ENCODE data around the gene NMRK2. TPM values are rescaled to one million over a fixed set of nuclear protein-coding genes. Genes with fewer than 3 reads are reported as not detected.

NMRK2 gene
- total RNA-seq, 1 donor from 2014 or later, result not detected

DNA sequence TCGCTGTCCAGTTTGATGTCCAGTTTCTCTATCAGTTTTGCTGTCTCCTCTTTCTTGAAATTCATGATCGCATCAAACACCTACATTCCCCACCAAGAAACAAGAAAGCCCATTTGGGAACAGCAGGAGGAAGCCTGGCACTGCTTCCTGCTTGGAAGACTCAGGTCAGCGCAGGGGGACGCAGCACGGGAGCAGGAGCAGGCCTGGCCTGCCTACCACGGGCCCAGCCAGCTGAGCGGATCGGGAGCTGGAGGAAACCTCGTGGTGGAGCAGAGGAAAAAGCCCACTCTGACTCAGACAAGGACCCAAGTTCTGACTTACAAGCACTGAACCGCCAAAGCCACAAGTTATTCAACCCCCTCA lies 48.5 kb downstream of the NMRK2 start:
- intact Hi-C loops (cut with micrococcal nuclease), result no loop called here

DNA sequence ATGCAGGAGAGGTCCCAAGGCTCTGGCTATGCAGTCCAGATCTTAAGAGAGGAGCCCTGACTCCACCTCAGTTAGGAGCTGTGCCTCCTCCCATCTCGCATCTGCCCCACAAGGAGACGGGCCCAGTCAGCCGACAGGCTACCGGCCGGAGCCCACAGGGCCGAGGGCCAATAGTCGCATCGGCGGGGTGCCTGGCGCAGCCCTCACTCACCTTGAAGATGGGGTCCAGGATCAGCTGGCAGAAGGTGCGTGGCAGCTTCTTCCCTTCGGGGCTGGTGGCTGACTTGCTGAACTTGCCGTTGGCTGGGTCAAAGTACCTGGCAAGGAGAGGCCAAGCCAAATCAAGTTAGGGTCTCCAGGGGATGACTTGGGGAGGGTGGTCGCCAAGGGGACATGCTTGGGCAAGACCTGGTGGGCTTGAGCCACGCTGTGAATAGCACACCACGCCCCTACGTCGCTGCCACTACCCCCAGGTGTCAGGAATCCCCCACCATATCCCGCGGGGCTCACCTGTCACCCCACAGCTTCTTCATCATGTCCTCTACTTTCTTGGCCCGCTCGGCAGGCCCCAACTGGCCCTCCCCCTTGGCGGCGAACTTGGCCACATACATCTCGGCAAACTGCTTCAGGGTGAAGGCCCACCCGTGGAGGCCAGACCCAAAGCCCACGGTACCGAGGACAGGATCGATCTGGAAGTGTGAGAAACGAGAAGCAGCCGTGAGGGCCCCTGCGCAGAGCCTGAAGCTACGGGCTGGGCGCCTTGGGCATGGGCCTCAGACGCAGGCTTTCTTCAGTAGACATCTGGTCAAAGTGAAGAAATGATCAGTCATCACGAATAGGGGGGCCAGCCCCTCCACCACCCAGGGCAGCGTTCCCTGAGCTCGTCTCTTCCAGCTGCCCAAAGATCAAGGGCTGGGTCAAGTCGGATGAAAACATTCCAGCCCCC lies 49.1 kb downstream of the NMRK2 start:
- intact Hi-C loops (cut with micrococcal nuclease), result no loop called here

DNA sequence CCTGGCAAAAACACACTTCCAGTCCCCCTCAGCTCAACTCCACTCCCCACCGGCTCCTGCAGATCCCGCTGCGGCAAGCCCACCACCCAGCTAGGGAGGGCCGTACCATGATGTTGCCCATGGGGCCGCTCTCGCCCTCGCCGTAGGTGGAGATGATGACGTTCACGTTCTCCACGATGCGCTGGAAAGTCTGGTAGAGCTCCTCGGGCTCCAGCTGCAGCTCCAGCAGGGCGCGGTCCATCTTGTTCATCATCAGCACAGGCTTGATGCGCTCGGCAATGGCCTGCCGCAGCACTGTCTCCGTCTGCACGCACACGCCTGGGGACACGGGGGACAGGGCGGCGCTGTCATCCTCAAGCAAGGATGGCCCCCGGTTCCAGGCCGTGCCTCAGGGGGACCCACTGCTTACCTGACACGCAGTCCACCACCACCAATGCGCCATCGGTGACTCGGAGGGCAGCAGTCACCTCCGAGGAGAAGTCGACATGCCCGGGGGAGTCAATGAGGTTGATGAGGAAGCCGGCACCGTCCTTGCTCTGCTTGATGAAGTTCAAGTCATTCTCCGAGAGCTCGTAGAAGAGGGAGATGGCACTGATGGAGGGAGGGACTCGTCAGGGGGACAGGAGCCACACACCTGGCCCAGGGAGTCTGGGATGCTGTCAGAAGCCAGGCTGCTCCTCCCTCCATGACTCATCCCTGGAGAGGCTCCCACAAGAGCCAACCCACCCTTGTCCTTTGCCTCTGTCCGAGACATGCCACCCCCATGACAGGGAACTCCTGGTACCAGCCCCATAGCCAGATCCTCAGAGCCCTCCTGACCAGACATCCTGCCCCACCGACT lies 50.1 kb downstream of the NMRK2 start:
- intact Hi-C loops (cut with micrococcal nuclease), result no loop called here

DNA sequence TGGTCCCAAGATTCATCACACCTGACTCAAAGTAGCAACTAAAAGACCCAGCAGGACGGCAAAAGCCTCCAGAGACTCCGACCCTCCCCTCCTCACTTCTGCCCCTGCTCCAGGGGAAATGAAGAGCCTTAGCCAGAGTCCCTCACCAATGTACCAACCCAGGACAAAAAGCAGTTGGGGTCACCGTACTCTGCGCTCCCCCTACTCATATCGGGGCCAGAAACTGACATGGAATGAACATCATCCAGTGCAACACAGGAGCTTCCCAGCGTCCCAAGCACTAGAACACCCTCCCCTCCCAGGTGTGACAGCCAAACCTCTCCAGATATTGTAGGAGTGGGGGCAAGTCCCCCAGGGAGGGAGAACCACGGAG lies 50.7 kb downstream of the NMRK2 start:
- intact Hi-C loops (cut with micrococcal nuclease), result no loop called here

DNA sequence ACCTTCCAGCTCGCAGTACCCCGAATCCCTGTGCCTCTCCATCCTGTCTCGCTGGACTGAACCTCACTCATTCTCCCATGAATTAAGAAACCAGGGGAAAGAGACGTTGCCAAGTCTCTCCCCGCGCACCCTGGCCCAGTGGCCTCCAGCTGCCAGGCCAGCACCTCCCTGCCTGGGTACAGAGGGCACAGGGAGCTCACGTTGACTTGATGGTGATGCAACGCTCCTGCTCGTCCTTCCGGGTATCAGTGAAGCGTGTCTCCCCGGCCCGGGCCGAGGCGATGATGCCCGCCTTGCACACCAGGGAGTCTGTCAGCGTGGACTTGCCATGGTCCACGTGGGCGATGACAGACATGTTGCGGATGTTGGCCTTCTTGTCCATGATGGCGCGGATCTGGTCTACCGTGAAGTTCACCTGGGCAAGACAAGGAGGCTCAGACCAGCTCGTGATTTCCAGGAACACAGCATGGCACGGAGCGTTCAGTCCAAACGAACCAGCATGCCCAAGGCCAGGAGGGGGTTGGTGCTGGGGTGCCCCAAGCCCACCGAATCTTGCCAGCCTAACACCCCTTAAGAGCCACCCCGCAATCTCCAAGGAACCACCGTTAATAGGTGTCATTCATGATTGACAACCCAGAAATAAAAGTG lies 51.2 kb downstream of the NMRK2 start:
- intact Hi-C loops (cut with micrococcal nuclease), result loop anchor here (2.0 kb wide), 2 partner anchors 13 to 83 kb away; partner anchors contain the start of genes DAPK3 and ZBTB7A

DNA sequence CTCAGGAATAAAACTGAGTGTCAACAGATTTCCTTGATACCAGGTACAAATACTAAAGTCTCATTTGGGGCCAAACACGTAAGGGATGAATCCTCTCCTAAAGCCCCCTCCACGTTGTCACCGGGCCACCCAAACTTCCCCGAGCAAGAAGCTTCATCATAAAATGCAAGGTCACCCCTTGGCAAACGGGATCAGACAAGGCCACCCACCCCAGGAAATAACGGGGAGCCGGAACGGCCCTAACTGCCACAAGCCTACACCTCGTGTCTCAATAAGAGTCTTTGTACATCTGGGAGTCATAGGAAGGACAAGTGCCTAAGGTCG lies 51.7 kb downstream of the NMRK2 start:
- intact Hi-C loops (cut with micrococcal nuclease), result loop anchor here (2.0 kb wide), 2 partner anchors 14 to 82 kb away; partner anchors contain the start of genes DAPK3 and ZBTB7A

DNA sequence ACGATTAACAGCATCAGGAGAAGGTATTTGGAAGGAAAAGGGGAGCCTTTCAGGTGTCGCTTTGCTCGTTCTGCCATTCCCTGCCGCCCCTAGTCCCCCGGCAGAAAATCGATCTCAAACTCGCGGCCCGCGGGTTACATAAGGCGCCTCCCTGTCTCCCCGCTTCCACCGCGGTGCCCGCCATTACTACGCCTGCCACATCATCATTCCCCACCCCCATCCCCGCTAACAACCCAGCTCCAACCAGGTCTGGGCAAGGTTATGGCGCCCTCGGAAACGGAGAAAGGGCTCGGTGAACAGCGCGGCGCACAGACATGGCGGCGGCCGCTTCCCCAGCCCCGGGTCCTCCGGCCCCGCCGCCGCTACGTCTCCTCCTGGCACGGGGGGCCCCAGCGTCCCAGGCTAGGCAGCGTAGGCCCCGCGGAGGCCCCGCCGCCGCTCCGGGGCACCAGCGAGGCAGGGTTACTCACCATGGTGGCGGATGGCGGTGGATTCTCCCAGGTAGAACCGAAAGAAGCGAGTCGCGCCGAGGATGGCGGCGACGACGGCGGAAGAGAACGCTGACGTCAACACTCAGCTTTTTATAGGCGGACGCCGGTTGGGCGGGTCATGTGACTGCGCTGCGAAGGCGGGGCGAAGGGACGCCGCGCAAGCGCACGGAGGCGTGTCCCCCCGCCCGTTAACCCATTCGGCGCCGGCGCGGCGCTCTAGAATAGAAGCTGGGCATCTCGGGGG lies 52.2 kb downstream of the NMRK2 start, which contains the start of gene EEF2:
Gene EEF2 (minus strand): TSS at position 556 of the 735 bp plus-strand sequence. CDS start 83 bp downstream, at position 473.
- intact Hi-C loops (cut with micrococcal nuclease), result loop anchor here (1.0 to 5.0 kb wide), 6 partner anchors 14 to 472 kb away; partner anchors contain the start of genes APBA3, DAPK3, MRPL54 and PIAS4

DNA sequence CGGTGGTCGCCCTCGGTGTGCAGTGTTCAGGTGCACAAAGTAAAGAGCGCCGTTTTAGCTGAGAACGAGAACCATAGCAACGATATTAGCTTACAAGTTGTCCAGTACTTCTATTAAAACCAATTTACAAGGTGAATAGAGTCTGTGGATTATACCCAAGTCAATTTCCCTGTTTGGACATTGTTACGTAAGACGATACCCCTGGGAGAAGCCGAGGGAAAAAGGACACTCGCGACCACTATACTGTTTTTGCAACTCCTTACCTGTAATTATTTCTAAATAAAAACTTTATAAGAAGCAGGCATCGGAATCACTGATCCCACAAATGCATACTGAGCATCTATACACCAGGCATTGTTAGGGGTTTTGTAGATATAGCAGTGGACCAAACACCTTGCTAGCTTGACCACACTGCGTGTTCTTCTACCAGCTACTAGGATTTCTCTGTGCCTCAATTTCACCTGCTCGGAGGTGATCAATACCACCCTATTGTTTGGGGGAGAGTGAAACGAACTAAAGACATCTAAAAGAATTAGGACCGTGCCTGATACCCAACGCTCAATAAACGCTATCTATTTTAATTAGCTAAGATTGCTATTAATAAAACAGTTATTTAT lies 52.9 kb downstream of the NMRK2 start:
- intact Hi-C loops (cut with micrococcal nuclease), result loop anchor here (1.0 to 5.0 kb wide), 8 partner anchors 15 to 472 kb away; partner anchors contain the start of genes APBA3, DAPK3, MRPL54 and PIAS4

DNA sequence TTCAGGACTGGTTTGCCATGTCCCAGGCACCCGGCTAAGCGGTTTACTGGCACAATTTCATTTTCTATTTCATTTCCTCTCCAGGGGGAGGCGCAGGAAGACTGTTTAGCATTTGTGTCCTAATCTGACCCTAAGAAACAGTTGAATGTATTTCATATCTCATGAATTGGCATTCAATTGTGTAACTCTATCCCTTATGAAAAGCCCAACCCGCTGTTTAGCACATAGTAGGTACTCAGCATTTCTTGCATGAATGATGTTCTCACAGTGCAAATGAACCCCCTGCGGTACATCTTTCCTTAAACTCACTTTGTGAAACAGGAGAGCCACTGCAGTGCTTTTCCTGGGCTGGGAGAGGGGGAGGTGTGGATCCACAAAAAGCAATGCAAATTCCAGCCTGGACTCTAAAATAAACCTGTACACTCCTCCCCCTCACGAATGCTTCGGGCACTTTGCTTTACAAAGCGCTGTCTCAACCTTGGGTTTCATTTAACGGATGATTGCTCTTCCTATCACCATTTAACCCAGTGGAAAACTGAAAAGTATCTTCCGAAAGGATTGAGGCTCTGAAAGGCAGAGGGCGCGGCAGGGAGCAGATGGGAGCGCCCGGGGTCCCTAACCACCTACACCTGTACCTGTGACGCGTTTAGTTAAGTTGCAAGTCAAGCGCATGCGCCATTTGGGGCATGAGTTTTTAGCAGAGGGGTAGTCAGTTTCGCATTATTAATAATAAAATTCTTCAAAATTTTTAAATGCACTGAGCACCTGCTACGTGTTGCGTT lies 53.6 kb downstream of the NMRK2 start:
- intact Hi-C loops (cut with micrococcal nuclease), result loop anchor here (1.0 to 5.0 kb wide), 5 partner anchors 153 to 471 kb away; partner anchors contain the start of genes APBA3, MRPL54 and UBXN6

DNA sequence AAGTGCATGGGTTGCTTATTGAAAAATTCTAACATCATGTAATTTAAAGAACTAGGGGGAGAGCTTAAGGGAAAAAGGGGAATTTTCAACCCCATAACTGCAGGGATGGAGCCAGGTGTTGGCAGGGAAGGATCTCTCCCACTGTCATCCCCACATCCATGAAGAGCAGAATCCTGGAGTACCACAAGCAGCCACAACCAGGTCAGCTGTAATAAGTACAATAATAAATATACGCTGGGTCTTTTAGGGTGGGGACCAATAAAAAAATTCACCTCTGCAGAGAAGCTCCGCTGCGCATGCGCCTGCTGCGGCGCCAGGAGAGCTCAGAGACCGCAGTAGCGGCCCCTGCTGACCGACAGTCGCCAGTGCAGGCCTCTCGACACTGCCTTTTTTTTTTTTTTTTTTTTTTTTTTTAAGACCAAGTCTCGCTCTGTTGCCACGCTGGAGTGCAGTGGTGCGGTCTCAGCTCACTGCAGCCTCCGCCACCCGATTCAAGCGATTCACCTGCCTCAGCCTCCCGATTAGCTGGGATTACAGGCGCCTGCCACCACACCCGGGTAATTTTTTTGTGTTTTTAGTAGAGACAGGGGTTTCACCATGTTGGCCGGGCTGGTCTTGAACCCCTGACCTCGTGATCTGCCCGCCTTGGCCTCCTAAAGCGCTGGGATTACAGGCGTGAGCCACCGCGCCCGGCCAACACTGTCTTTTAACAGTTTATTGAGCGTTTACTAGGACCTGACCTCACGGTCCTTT lies 54.9 kb downstream of the NMRK2 start:
- intact Hi-C loops (cut with micrococcal nuclease), result loop anchor here (5.0 kb wide), 3 partner anchors 200 to 470 kb away; partner anchors contain the start of genes APBA3, MRPL54 and UBXN6

DNA sequence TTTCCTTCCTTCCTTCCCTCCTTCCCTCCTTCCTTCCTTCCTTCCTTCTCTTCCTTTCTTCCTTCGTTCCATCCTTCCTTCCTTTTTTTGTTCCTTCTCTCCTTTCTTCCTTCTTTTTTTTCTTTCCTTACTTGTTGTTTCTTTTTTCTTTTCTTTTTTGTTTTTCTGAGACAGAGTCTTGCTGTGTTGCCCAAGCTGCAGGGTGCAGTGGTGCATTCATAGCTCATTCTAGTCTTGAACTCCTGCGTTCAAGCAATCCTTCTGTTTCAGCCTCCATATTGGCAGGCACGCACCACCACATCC lies 57.9 kb downstream of the NMRK2 start:
- intact Hi-C loops (cut with micrococcal nuclease), result loop anchor here (1.0 kb wide), 1 partner anchor 17 kb away; the partner anchor contains the start of gene PIAS4

Other genes starting within 250 kb of the NMRK2 start
- gene PIP5K1C, start 232.6 kb upstream of the NMRK2 start, total RNA-seq, result 15.6 TPM in 2 replicates
- gene TJP3, start 224.7 kb upstream of the NMRK2 start, total RNA-seq, result 1.0 and 1.2 TPM in 2 replicates
- 40.5 and 42.3 TPM in 2 replicates for gene APBA3, start 171.4 kb upstream of the NMRK2 start, total RNA-seq
- 100 and 105 TPM in 2 replicates for gene MRPL54, start 170.4 kb upstream of the NMRK2 start, total RNA-seq
- not detected in 2 replicates for gene RAX2, start 160.8 kb upstream of the NMRK2 start, total RNA-seq
- gene MATK, start 146.7 kb upstream of the NMRK2 start, total RNA-seq, result 16.4 and 18.8 TPM in 2 replicates
- gene ZFR2, start 64.0 kb upstream of the NMRK2 start, total RNA-seq, result 0.25 and 0.30 TPM in 2 replicates
- not detected in 2 replicates for gene ATCAY, start 52.4 kb upstream of the NMRK2 start, total RNA-seq
- 34.3 and 35.2 TPM in 2 replicates for gene DAPK3, start 38.0 kb downstream of the NMRK2 start, total RNA-seq
- 1,722 and 1,742 TPM in 2 replicates for gene EEF2, start 52.4 kb downstream of the NMRK2 start, total RNA-seq
- gene PIAS4, start 74.7 kb downstream of the NMRK2 start, total RNA-seq, result 29.8 and 34.4 TPM in 2 replicates
- gene ZBTB7A, start 133.8 kb downstream of the NMRK2 start, total RNA-seq, result 38.3 and 41.6 TPM in 2 replicates
- 135 and 138 TPM in 2 replicates for gene MAP2K2, start 191.1 kb downstream of the NMRK2 start, total RNA-seq
- 0.84 and 1.3 TPM in 2 replicates for gene CREB3L3, start 220.6 kb downstream of the NMRK2 start, total RNA-seq
- 34.4 and 35.6 TPM in 2 replicates for gene SIRT6, start 249.5 kb downstream of the NMRK2 start, total RNA-seq
- gene ANKRD24, start 249.6 kb downstream of the NMRK2 start, total RNA-seq, result 0.43 and 0.52 TPM in 2 replicates

All from T-helper 2 cell treated with Interferon-gamma antibody and Interleukin-4, amounts not matched to agents 100 ng/mL and 5 ng/mL, for 36 hours (primary cell).